ENCODE data around the gene CNOT2. TPM values are rescaled to one million over a fixed set of nuclear protein-coding genes. Genes with fewer than 3 reads are reported as not detected.

Gene CNOT2
- total and polyA plus RNA-seq, 7 donors = 36.7 to 171 (median 98.8) TPM

- intact Hi-C loops (cut with DNase I) = no loop called here
- TF ChIP-seq CTCF (IDR thresholded peaks at IDR 0.05) = no peak
- no peak for TF ChIP-seq POLR2AphosphoS5 (IDR thresholded peaks at IDR 0.05)
- H3K27ac ChIP-seq = no peak overlapping the region
- H3K9me3 ChIP-seq = no peaks in the 10 kb centered on the region
- H3K36me3 ChIP-seq = no peaks in the 10 kb centered on the region
- 88 to 90% methylated on average over 2 of the region's 2 CpGs for WGBS, 2 donors
- DNase-seq = no peak
- no peaks in the 10 kb centered on the region for H3K27me3 ChIP-seq
- no peak overlapping the region for H3K4me3 ChIP-seq
- no peaks in the 10 kb centered on the region for H3K4me1 ChIP-seq
These were observed 12.2 kb upstream of the CNOT2 start for GRCh38 chr12:70230934-70231606.

- Histone ChIP-seq H3K27me3 (no peaks in the 10 kb centered on the region), H3K36me3 (peaks cover 0 to 31% (median 14%) of the 10 kb centered on the region in 4 donors), H3K9me3 (no peaks in the 10 kb centered on the region), H3K4me1 (peaks cover 0 to 8% (median 5%) of the 10 kb centered on the region in 4 donors), H3K27ac (no peak overlapping the region), H3K4me3 (no peak overlapping the region)
- DNase-seq = no peak
- no peak for TF ChIP-seq POLR2A (IDR thresholded peaks at IDR 0.05)
- no peak for TF ChIP-seq POLR2AphosphoS5 (IDR thresholded peaks at IDR 0.05)
- TF ChIP-seq CTCF (IDR thresholded peaks at IDR 0.05) = no peak
- TF ChIP-seq EP300 (IDR thresholded peaks at IDR 0.05) = no peak
- 72 to 85% methylated on average over 1 of the region's 1 CpG for WGBS, 2 donors
- intact Hi-C loops (cut with DNase I) = no loop called here
These were observed 6.2 kb upstream of the CNOT2 start for GRCh38 chr12:70236990-70237389.

GRCh38 chr12:70240673-70241072, 2.6 kb upstream of the CNOT2 start:
- Histone ChIP-seq H3K4me1 (peaks cover 0 to 30% (median 21%) of the 10 kb centered on the region in 4 donors), H3K27ac (no peak overlapping the region), H3K4me3 (no peak overlapping the region), H3K9me3 (no peaks in the 10 kb centered on the region), H3K36me3 (peaks cover 0 to 31% (median 14%) of the 10 kb centered on the region in 4 donors), H3K27me3 (no peaks in the 10 kb centered on the region)
- 87 to 89% methylated on average over 1 of the region's 1 CpG for WGBS, 2 donors
- TF ChIP-seq POLR2A (IDR thresholded peaks at IDR 0.05) (no peak), CTCF (IDR thresholded peaks at IDR 0.05) (no peak), POLR2AphosphoS5 (IDR thresholded peaks at IDR 0.05) (no peak), EP300 (IDR thresholded peaks at IDR 0.05) (no peak)
- DNase-seq = no peak
- intact Hi-C loops (cut with DNase I) = loop anchor here (2.0 kb wide), 1 partner anchor 118 kb away; no protein-coding TSS in a partner anchor

- intact Hi-C loops (cut with DNase I) = loop anchor here (2.0 kb wide), 2 partner anchors 117 to 329 kb away; no protein-coding TSS in a partner anchor
- DNase-seq = no peak
- 11 to 38% methylated on average over 2 of the region's 2 CpGs for WGBS, 2 donors
- Histone ChIP-seq H3K27me3 (no peaks in the 10 kb centered on the region), H3K36me3 (peaks cover 0 to 31% (median 14%) of the 10 kb centered on the region in 4 donors), H3K27ac (no peak overlapping the region), H3K4me1 (peaks cover 0 to 41% (median 32%) of the 10 kb centered on the region in 4 donors), H3K4me3 (peak overlapping the region in 2 of 4 donors; percentile 91 to 95), H3K9me3 (no peaks in the 10 kb centered on the region)
- TF ChIP-seq POLR2AphosphoS5 (IDR thresholded peaks at IDR 0.05) (no peak), CTCF (IDR thresholded peaks at IDR 0.05) (no peak), POLR2A (IDR thresholded peaks at IDR 0.05) (no peak), EP300 (IDR thresholded peaks at IDR 0.05) (no peak)
These were observed 1.4 kb upstream of the CNOT2 start for GRCh38 chr12:70241845-70242244.

Data from sigmoid colon (tissue), 7 donors.